Parathyroid adenoma (tissue), 2 donors: ENCODE measurements around the gene AGAP1.

Source experiments
- H2AFZ ChIP-seq: fragments of 300-600 bp; sonication (generic); one replicate; pipeline ENCODE4 v1.7.0; 2017; ENCODE audit warnings: antibody characterized with exemption, mild to moderate bottlenecking
- H3K27ac ChIP-seq: fragments of 300-600 bp; sonication (generic); one replicate; pipeline ENCODE4 v1.7.0; 2017
- H3K27me3 ChIP-seq: fragments of 300-600 bp; sonication (generic); one replicate; pipeline ENCODE4 v1.7.0; 2017; ENCODE audit warnings: low read length; ENCODE audit not compliant: control insufficient read depth, insufficient read depth
- H3K36me3 ChIP-seq: fragments of 300-600 bp; sonication (generic); one replicate; pipeline ENCODE4 v1.7.0; 2017; ENCODE audit warnings: low read length; ENCODE audit not compliant: control insufficient read depth, insufficient read depth
- H3K4me1 ChIP-seq: fragments of 300-600 bp; sonication (generic); one replicate; pipeline ENCODE4 v1.7.0; 2017; ENCODE audit warnings: control low read depth
- H3K4me2 ChIP-seq: fragments of 300-600 bp; sonication (generic); one replicate; pipeline ENCODE4 v1.7.0; 2017; ENCODE audit warnings: low read length
- H3K4me3 ChIP-seq: fragments of 300-600 bp; sonication (generic); one replicate; pipeline ENCODE4 v1.7.0; 2017; ENCODE audit warnings: low read depth, low read length
- H3K79me2 ChIP-seq: fragments of 300-600 bp; sonication (generic); one replicate; pipeline ENCODE4 v1.7.0; 2017; ENCODE audit warnings: control low read depth
- H3K9ac ChIP-seq: fragments of 300-600 bp; sonication (generic); one replicate; pipeline ENCODE4 v1.7.0; 2017; ENCODE audit warnings: mild to moderate bottlenecking
- H3K9me3 ChIP-seq: fragments of 300-600 bp; sonication (generic); one replicate; pipeline ENCODE4 v1.7.0; 2017; ENCODE audit warnings: low read length; ENCODE audit not compliant: control insufficient read depth
- TF ChIP-seq, protein P1 (sequence below): fragments of 300-600 bp; sonication (generic); IDR thresholded peaks from one replicate; pipeline ENCODE4 v1.7.0; 2017; ENCODE audit warnings: antibody characterized with exemption, mild to moderate bottlenecking
- donor health status: primary hyperparathyroidism.

The AGAP1 gene

DNA sequence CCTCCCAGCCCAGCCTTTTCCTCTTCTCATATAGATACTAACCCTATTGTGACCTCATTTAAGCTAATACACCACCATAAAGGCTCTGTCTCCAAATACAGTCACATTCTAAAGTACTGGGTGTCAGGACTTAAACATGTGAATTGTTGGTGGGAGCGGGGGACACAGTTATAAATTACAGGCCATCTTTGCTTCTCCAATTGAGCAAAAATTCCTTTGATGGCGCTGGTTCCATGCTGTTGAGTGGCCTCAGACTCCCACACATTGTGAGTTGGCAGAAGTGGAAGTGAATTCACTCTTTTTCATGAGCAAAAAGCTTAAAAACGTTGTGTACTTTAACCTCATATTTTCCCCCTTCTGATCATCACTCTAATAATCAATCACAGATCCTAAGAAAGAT is 628.4 kb downstream of the AGAP1 start:
- TF ChIP-seq, protein P1, sequence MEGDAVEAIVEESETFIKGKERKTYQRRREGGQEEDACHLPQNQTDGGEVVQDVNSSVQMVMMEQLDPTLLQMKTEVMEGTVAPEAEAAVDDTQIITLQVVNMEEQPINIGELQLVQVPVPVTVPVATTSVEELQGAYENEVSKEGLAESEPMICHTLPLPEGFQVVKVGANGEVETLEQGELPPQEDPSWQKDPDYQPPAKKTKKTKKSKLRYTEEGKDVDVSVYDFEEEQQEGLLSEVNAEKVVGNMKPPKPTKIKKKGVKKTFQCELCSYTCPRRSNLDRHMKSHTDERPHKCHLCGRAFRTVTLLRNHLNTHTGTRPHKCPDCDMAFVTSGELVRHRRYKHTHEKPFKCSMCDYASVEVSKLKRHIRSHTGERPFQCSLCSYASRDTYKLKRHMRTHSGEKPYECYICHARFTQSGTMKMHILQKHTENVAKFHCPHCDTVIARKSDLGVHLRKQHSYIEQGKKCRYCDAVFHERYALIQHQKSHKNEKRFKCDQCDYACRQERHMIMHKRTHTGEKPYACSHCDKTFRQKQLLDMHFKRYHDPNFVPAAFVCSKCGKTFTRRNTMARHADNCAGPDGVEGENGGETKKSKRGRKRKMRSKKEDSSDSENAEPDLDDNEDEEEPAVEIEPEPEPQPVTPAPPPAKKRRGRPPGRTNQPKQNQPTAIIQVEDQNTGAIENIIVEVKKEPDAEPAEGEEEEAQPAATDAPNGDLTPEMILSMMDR: no peak
- no peak overlapping the region for H2AFZ ChIP-seq
- H3K36me3 ChIP-seq: no peaks in the 10 kb centered on the region

DNA sequence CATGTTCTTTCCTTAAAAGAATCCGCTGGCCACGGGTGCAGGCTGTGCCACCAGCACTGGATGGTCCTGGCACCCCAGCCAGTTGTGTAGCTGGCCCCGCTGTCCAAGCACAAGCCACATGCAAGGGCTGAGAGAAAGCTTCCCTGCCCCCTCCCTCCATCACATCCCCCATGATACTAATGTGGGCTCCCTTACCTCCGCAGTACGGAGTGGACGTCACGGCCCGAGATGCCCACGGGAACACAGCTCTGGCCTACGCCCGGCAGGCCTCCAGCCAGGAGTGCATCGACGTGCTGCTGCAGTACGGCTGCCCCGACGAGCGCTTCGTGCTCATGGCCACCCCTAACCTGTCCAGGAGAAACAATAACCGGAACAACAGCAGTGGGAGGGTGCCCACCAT is 629.9 kb downstream of the AGAP1 start:
- H3K4me3 ChIP-seq: no peak overlapping the region
- no peak overlapping the region for H3K4me2 ChIP-seq
- H3K27ac ChIP-seq: no peak overlapping the region
- H3K79me2 ChIP-seq: no peaks in the 10 kb centered on the region
- H3K27me3 ChIP-seq: no peaks in the 10 kb centered on the region
- H3K36me3 ChIP-seq: no peaks in the 10 kb centered on the region
- no peak overlapping the region for H2AFZ ChIP-seq
- H3K4me1 ChIP-seq: no peaks in the 10 kb centered on the region
- TF ChIP-seq, protein P1: no peak
- H3K9me3 ChIP-seq: no peaks in the 10 kb centered on the region
- H3K9ac ChIP-seq: no peak overlapping the region

More for the DNA sequence above, 628.4 kb downstream of the AGAP1 start:
- Histone ChIP-seq H3K9me3 (no peaks in the 10 kb centered on the region), H3K4me1 (no peaks in the 10 kb centered on the region), H3K4me3 (no peak overlapping the region), H3K79me2 (no peaks in the 10 kb centered on the region), H3K4me2 (no peak overlapping the region), H3K27ac (no peak overlapping the region), H3K9ac (no peak overlapping the region), H3K27me3 (no peaks in the 10 kb centered on the region)

DNA sequence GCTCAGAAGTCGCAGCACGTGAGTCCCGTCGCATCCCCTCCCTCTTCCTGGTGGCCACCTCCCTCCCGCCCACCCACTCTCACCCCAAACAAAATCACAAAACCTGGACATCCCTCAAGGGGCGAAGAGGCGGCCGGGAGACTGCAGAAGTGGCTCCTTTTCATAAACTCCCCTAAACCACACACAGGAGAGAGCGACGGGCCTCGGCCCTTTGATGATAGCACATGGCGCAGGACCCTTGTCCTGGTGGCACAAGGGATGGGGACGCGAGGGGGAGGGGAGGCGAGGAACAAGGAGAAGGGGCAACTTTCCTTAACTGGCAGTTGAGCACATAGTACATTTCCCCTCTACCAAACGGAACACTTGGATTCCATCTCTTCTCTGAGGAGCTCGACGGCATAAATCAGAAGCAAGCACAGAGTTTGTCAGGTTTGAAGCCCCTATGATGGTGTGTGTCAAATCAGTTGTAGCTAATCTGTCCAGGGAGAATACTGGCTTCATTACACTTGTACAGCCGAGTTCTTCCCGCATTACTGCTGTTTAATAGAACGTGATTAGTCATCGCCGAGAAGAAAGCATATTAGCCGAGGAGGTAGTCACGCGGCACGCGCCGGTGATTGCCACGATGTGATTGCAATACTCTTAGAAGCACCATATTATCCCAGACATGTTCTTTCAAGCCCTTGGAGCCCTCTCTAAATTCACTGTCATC is 630.5 kb downstream of the AGAP1 start:
- Histone ChIP-seq H3K4me3 (no peak overlapping the region), H3K4me2 (no peak overlapping the region), H2AFZ (no peak overlapping the region), H3K9ac (no peak overlapping the region), H3K4me1 (no peaks in the 10 kb centered on the region), H3K27ac (no peak overlapping the region), H3K36me3 (no peaks in the 10 kb centered on the region), H3K79me2 (no peaks in the 10 kb centered on the region), H3K27me3 (no peaks in the 10 kb centered on the region), H3K9me3 (no peaks in the 10 kb centered on the region)
- TF ChIP-seq, protein P1: no peak

DNA sequence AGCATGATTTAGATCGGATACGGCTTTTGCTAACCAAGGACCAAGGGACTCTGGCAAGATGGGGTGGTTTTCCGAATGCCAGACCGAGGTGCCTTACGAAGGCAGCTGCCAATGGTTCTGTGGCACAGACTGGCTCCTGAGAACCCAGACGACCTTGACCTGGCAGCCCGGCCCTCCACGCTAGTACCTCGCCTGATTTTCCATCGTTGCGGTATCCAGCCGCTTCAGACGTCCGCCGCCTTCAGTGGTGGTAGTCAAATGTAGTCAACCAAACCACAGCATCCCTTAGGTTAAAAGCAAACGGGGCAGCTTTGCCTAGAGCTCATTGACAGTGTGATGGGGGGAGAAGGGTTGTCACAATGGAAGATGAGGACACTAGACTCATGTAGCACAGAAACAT is 631.7 kb downstream of the AGAP1 start:
- Histone ChIP-seq H3K9me3 (no peaks in the 10 kb centered on the region), H3K4me3 (no peak overlapping the region), H3K4me1 (no peaks in the 10 kb centered on the region), H3K27ac (no peak overlapping the region), H3K9ac (no peak overlapping the region), H3K79me2 (no peaks in the 10 kb centered on the region), H2AFZ (no peak overlapping the region), H3K27me3 (no peaks in the 10 kb centered on the region), H3K4me2 (no peak overlapping the region), H3K36me3 (no peaks in the 10 kb centered on the region)
- TF ChIP-seq, protein P1: no peak

DNA sequence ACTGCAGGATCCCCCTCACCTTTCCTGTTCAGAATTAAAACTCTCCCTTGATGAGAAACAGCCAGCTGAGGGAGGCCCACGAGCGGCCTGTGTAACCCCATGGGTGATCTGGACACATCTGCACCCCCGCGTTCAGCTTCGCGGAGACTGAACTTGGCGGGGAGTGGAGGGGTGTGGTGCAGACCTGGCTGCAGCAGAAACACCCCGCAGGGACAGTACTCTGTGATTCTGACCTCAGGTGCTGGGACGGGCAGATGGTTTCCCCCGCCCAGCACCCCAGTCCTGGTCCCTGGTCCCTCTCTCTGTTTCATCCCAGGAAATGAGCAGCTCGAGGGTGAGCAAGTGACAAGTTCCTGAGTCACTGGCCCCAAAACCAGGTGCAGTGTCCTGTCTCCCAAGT is 633.2 kb downstream of the AGAP1 start:
- Histone ChIP-seq H3K27me3 (no peaks in the 10 kb centered on the region), H3K4me1 (no peaks in the 10 kb centered on the region), H3K36me3 (no peaks in the 10 kb centered on the region), H2AFZ (no peak overlapping the region), H3K9ac (no peak overlapping the region), H3K9me3 (no peaks in the 10 kb centered on the region), H3K79me2 (no peaks in the 10 kb centered on the region), H3K4me2 (no peak overlapping the region), H3K27ac (no peak overlapping the region), H3K4me3 (no peak overlapping the region)
- TF ChIP-seq, protein P1: no peak
